Nucleus accumbens (tissue), 56 donors: ENCODE results near the gene NOC2L.
"Not testable (repeated sequence)": the region's sequence is repeated elsewhere in the genome, so short reads cannot be mapped to it uniquely, and the experiment has no call there.

Source experiments
- DNase-seq, 56 donors: peaks; one replicate each; lab custom pipeline; 2025; lab: John Stamatoyannopoulos, UW

The NOC2L gene

DNA sequence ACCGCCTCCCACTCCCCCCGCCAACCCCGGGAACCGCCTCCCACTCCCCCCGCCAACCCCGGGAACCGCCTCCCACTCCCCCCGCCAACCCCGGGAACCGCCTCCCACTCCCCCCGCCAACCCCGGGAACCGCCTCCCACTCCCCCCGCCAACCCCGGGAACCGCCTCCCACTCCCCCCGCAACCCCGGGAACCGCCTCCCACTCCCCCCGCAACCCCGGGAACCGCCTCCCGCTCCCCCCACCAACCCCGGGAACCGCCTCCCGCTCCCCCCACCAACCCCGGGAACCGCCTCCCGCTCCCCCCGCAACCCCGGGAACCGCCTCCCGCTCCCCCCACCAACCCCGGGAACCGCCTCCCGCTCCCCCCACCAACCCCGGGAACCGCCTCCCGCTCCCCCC, 17.7 kb upstream of the NOC2L start:
- DNase-seq, result not testable (repeated sequence)

DNA sequence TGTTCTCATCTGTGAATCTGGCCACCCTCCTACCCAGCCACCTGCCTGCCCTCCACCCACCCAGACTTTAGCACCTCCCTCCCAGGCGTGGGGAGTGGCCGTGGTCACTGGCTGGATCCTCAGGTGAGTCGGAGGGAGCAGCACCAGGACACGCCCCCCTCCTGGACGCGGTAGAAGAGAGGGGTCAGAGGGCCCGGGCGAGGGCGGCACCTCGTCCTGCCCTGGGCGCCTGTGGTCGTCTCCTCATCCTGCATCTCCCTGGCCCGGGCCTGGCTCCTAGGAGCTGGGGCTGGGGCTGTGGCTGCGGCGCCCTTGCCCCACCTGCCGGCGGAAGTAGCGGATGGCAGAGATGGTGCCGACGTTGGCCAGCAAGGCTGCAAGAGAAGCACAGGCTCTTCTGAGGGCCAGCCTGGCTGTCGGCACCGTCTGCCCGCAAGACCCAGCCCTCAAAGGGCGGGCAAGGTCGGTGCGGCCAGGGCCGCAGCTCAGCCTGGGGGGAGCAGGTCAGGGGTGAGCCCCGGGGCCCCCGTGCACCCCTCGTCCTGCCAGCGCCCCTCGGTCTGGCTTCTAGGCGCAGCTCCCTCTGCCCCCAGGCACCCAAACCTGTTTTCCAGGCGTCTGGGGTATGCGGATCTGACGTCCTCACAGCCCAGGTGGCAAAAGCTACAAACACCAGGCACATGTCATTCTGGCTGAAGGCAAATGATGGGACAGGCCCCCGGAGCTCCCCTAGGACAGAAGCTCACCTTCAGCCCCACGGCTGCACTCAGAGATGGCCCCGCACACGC, 17.0 kb upstream of the NOC2L start:
- DNase-seq, result peak in 8 of 56 donors; percentile 5 to 41 (median 12)

DNA sequence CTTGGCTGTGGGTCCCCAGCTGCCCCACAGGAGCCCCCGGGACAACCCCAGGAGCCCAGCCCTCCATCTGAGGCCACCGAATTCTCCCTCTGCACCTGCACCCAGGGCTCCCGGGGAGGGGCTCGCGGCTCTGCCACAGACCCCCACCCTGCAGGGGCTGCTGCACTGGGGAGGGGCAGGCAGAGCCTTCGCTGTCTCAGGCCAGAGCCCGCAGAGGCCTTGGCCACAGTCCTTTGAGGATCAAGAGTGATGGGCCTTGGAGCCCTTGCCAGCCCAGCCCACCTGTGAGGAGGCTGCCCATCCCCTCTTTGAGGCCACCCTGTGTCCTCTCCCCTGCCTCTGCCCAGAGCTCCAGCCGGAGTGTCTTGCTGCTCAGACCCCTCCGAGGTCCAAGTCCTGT, 16.3 kb upstream of the NOC2L start:
- no peak for DNase-seq

DNA sequence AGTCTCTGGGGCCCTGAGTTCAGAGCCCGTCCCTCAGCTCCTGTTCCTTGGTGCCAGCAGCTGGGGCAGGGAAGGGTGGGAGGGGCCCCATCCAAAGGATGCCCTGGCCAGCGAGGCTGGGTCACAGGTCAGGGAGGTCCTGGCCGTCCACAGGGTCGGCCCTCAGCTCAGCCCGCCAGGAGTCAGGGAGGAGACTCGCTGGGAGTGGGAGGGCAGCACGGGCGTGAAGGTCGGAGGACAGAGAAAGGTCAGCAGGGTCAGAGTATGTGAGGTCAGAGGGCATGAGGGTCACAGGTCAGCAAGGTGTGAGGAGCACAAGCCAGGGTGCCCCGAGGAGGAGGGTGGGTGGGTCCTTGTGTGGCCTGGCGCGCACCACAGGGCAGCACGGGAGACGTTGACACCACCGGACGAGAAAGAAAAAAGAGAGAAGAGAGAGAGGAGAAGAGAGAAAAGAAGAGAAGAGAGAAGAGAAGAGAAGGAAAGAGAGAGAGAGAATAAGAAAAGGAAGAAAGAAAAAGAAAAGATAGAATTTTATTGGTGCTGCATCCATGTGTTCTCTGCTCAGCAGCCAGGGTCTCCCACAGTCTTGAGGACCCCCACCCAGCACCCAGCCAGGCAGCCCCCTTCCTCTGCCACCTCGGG, 15.8 kb upstream of the NOC2L start:
- no peak for DNase-seq

DNA sequence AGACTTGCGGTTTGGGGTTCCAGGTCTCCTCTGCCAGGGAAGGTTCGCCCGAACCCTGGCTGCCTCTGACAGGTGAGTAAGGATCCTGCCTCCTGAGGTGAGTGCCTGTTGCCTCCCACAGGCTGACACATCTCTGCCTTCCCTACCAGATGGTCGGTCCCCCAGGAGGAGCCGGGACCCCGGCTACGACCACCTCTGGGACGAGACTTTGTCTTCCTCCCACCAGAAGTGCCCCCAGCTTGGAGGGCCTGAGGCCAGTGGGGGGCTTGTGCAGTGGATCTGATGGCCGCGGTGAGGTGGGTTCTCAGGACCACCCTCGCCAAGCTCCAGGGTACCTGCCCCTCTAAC, 15.2 kb upstream of the NOC2L start:
- no peak for DNase-seq

DNA sequence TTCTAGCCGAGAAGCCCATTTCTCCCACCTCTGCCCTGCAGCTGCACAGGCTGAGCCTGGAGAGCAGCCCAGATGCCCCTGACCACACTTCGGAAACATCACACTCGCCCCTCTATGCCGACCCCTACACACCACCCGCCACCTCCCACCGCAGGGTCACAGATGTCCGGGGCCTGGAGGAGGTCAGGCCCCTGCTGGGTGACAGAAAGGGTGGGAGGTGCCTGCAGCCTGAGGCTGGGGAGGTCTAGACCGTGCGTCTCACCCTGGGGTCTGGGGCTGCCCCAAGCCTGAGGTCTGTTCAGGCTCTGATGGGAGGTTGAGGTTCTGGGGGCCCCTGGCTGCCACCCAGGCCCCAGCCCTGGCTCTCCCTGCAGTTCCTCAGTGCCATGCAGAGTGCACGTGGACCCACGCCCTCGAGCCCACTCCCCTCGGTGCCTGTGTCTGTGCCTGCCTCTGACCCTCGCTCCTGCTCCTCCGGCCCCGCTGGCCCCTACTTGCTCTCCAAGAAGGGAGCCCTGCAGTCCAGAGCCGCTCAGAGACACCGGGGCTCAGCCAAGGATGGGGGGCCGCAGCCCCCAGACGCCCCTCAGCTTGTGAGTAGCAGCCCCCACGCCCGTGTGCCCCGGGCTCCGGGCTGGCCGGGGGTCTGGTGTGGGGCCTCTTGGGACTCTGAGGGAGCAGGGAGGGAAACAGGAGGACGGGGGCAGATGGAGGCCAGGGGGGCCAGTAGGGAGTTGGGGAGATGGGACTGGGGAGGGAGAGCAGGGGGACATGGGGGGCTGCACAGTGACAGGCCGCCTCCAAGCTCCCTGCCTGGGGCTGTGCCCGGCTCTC, 14.6 kb upstream of the NOC2L start:
- DNase-seq, result no peak

DNA sequence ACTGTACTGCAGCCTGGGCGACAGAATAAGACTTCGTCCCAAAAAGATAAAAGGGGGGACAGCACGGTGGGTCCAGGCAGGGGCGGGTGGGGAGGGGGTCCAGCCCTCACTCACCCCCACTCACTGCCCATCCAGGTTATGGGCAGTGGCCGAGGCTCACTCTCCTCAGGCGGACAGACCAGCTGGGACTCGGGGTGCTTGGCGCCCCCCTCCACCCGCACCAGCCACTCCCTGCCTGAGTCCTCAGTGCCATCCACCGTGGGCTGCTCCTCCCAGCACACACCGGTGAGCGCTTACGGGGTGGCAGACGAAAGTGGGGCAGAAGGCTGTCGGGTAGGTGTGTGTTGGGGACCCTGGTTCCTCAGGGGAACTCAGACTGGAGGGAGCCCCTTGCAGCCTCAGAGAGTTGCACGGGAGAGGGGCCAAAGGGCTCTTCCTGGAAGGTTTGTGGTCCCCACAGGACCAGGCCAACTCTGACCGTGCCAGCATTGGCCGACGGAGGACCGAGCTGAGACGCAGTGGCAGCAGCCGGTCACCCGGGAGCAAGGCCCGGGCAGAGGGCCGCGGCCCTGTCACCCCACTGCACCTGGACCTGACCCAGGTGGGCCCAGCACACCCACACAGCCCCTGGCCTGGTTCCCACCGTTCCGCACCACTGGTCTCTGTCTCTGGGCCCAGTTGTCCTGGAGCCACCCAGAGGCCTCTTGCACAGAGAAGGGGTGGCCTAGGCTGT, 13.8 kb upstream of the NOC2L start:
- no peak for DNase-seq

DNA sequence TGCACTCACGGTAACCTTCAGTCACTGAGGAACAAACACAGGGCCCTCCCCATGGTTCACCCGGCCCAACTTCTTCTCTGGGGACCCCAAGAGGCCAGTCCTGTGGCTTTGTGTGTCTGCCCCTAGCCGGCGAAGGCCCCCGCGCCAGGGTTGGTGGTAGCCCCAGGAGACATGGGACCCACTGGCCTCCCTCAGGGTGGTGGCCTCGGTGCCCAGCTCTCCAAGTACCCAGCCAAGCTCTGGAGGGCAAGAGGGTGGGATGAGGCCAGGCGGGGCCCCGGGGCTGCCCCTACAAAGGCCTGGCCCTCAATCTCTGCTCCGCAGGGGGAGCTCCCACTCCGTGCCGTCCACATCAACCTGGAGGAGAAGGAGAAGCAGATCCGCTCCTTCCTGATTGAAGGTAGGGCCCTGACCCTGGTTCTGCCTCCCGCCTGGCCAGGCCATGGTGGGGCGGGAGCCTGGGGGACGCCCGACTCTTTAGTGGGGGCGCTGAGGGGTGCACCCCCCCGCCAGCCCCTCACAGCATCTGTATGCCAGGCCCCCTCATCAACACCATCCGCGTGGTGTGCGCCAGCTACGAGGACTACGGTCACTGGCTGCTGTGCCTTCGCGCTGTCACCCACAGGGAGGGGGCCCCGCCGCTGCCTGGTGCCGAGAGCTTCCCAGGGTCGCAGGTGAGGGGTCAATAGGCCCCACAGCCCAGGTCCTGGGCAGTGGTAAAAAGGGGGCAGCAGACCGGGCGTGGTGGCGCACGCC, 12.9 kb upstream of the NOC2L start:
- no peak for DNase-seq

DNA sequence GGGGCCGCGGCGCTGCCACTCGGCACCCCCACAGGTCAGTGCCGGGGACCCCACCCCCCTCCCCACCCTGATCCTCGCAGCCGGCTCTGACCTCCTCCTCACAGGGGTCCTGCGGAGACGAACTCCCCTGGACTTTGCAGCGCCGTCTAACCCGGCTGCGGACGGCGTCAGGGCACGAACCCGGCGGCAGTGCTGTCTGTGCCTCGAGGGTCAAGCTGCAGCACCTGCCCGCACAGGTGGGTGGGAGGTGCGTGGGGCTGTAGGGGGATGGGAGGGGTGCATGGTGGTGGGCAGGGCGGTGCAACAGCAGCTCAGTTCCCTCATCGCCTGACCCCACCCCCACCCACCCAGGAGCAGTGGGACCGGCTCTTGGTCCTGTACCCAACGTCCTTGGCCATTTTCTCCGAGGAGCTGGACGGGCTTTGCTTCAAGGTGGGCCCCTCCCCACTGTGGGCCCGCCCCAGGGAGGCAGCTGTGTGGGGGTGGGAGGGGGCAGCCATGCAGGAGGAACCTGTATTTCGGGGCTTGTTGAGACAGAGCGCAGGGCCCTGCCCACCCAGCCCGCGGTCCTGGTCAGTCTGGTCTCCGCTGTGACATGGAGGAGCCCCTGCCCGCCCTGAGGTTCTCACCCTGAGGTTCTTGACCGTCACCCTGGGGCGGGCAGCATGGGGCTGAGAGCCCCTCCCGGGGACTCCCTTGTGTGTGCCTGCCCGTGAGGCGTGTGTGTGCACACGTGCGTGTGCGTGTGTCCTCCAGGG, 12.1 kb upstream of the NOC2L start:
- DNase-seq, result no peak

DNA sequence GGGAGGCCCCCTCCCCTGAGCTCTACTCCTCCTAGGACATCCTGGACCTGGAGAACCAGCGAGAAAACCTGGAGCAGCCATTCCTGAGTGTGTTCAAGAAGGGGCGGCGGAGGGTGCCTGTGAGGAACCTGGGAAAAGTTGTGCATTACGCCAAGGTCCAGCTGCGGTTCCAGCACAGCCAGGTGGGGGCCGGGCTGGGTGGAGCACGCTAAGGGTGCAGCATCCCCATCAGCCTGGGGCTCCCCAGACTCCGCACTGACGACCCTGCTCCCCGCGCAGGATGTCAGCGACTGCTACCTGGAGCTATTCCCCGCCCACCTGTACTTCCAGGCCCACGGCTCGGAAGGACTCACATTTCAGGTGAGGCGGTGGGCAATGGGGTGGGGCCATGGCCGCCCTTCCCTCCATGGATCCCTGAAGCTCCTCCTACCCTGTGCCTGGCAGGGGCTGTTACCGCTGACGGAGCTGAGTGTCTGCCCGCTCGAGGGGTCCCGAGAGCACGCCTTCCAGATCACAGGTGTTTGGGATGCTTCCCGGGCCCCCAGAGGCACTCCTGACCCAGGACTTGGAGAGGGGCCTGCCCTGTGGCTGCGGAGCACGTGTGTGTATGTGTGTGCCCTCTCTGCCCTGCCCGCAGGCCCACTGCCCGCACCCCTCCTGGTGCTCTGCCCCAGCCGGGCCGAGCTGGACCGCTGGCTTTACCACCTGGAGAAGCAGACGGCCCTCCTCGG, 11.4 kb upstream of the NOC2L start:
- no peak for DNase-seq

DNA sequence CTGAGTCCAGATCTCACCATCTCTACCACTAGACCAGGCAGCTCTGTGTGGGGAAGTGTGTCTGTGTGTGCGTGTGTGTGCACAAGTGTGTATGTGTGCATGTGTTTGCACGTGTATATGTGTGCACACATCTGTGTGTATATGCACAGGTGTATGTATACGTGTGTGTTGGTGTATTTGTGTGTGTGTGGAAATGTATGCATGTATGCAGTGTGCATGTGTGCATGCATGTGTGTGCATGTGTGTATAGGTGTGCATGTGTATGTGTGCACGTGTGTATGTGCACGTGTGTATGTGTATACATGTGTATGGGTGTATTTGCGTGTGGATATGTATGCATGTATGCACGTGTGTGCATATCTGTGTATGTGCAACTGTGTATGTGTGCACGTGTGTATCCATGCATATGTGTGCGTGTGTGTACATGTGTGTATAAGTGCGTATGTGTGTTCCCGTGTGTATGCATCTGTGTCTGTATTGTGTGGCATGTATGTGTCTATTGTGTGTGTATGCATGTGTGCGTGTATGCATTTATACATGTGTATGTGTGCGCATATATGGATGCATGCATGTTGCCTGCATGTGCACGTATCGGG, 10.3 kb upstream of the NOC2L start:
- DNase-seq, result no peak

DNA sequence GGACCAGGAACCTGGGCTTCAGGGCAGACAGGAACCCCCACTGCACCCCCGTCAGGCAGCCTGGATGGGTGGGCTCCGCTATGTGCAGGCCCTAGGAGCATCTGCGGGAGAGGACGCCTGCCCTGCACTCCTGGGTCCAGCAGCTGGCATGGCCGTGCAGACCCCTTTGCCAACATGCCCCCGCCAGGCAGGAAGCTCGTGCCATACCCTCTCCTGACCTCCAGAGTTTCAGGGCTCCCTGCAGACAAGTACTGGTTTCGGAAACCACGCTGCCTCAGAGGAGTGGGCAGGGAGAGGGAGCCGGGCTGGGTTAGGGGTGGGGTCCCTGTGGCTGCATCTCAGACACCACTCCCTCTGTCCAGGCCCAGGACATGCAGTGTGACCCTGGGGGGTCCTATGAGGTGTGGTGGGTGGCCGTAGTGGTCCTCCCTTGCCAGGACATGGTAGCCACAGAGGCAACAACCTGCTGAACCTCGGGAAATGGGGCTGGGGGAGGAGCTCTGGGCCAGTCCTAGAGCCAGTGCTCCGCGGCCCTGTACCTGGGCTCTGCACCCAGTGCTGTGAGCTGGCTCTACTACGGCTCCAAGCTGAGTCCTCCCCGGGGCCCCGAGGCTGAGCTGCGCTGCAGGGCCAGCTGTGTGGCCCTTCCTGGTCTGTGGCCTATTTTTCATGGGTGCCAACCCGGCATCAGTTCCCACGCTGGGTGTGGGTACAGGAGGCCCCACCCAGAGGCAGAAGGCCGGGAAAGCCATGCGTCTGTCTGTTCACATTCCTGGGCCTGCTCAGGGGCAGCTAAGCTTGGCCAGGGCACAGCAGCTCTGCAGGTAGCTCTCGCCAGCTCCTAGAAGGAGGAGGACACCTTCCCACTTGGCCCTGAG, 8.6 kb upstream of the NOC2L start:
- no peak for DNase-seq

DNA sequence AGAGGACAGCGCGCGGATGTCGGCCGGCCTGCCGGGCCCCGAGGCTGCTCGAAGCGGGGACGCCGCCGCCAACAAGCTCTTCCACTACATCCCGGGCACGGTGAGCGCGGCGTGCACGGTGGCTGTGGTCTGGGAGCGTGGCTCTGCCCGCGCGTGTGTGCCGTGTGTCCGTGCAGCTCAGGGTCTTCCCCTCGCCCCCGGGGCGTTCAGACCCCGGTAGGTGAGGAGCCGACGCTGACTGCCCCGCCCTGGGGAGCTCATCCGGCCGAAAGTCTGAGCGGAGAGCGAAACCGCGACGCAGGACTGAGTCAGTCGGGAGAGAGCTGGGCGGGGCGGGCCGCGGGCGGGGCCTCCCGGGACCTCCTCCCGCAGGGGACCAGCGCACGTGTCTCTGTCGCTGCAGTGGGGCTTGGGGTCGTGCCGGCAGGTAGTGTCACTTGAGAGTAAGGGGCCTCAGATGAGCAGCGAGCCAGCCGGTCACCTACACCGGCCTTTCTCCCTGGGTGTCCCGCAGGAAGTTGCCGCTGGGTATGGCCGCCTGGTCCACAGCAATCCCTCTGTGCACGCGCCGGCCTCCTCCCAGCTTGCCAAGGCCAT, 7.7 kb upstream of the NOC2L start:
- DNase-seq, result peak in 2 of 56 donors; percentile 5 to 30

DNA sequence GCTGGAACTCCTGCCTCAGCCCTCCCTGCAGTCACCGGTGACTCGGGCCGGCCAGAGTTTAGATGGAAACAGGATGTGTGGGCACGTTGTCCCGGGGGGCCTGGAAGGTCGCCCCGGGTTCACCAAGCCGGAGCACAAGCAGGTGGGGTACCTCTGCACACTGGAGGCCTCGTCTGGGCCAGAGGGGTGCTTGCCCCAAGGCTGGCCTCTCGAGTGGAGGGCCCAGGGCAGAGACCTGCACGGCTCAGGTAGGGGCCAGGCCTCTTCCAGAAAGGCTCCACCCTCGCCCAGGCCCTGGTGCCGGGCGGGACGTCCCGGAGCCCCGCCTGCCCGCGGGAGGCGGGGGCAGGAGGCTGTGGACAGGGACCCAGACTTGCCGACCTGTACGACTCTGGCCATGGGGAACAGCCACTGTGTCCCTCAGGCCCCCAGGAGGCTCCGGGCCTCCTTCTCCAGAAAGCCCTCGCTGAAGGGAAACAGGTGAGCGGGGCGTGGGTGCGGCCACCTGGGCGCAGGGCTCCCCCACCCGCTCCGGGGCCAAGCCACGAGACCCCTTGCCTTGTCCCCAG, 7.2 kb upstream of the NOC2L start, which contains the start of gene PLEKHN1:
Gene PLEKHN1, plus strand, starts transcription at position 348 of the 569 bp plus-strand sequence. Its CDS starts 50 bp downstream, at position 398.
- no peak for DNase-seq

DNA sequence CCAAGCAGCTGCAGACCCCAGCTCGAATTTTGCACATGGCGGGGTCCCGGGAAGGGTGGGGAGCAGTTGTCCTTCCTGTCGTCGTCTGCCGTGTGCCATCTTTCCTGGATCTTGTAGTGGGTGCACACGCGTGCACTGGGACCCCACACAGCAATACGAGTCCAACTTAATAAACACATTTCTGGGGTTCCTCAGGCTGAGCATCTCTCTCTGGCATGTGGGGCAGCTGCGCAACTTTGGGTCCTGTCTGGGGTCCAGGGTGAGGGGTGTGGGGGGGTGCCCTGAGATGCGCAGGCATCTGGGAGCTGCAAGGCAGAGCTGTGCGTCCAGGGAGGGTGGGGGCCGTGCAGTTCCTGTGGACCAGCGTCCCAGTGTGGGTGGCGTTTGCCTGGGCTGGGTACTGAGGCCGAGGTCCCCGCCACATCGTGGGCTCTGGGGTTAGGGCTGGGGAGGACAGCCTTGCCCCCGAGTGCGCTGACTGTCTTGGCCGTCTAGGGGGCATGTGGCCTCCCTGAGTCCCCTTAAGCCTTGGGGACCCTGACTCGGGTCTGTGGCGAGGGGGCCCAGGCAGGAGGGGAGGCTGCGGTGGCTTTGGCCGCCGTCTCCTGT, 6.6 kb upstream of the NOC2L start:
- no peak for DNase-seq
